ENCODE data around the gene FGF12. TPM values are rescaled to one million over a fixed set of nuclear protein-coding genes. Genes with fewer than 3 reads are reported as not detected.

FGF12 gene
- total RNA-seq, 2 experiments from 2014 or later: 0.06 to 1.7 TPM

DNA sequence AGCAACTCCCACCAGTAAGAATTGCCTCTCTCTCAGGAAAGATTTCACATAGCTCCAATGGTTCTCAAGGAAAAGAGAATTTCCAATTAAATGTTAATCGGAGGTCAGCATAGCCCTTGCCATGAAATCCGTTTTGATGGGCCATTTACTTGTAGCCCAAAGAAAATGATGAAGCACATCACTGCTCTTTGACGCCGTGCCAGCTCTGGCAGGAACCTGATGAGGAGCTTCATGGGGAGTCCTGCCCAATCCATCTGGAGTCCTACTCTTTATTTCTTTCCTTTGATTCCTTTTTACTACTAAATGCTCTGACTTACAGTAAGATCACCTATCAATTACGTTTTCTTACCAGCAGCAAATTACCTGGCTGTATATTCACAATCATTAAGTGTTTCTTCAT lies 84.7 kb downstream of the FGF12 start:
- no peak overlapping the region for H3K4me3 ChIP-seq (ENCODE audit: low read depth, low read length, poor library complexity, severe bottlenecking)
- ChIA-PET CTCF (ENCODE audit: unreplicated experiment) (no interaction called here), POLR2A (interaction anchor here (0.6 kb wide), 1 partner anchor 146 kb away, joined by 3 read pairs; no protein-coding TSS in a partner anchor)
- no peaks in the 10 kb centered on the region for H3K9me3 ChIP-seq (ENCODE audit: low read length)
- no peak overlapping the region for H3K4me2 ChIP-seq (ENCODE audit: low read length)
- no peaks in the 10 kb centered on the region for H3K9me2 ChIP-seq (ENCODE audit: insufficient read depth, low read length)
- H4K20me1 ChIP-seq (ENCODE audit: insufficient read depth, low read length): no peaks in the 10 kb centered on the region
- intact Hi-C loops (cut with micrococcal nuclease; ENCODE audit: unreplicated experiment): no loop called here
- H3K36me3 ChIP-seq (ENCODE audit: insufficient read depth, low read length): no peaks in the 10 kb centered on the region
- BruUV-seq (replicated peaks): no TSS peak
- H3K4me1 ChIP-seq (ENCODE audit: insufficient read depth, low read length, poor library complexity, severe bottlenecking): no peaks in the 10 kb centered on the region
- no peaks in the 10 kb centered on the region for H3K79me2 ChIP-seq (ENCODE audit: insufficient read depth, low read depth, low read length)
- H3K27ac ChIP-seq (ENCODE audit: low read depth, low read length, poor library complexity, severe bottlenecking): no peak overlapping the region
- DNase-seq (ENCODE audit: low spot score): no peak
- H2AFZ ChIP-seq (ENCODE audit: low read length): no peak overlapping the region
- no peak for TF ChIP-seq EZH2phosphoT487 (IDR thresholded peaks at IDR 0.05; ENCODE audit: borderline replicate concordance, low read depth, low read length)
- TF ChIP-seq, protein P1, sequence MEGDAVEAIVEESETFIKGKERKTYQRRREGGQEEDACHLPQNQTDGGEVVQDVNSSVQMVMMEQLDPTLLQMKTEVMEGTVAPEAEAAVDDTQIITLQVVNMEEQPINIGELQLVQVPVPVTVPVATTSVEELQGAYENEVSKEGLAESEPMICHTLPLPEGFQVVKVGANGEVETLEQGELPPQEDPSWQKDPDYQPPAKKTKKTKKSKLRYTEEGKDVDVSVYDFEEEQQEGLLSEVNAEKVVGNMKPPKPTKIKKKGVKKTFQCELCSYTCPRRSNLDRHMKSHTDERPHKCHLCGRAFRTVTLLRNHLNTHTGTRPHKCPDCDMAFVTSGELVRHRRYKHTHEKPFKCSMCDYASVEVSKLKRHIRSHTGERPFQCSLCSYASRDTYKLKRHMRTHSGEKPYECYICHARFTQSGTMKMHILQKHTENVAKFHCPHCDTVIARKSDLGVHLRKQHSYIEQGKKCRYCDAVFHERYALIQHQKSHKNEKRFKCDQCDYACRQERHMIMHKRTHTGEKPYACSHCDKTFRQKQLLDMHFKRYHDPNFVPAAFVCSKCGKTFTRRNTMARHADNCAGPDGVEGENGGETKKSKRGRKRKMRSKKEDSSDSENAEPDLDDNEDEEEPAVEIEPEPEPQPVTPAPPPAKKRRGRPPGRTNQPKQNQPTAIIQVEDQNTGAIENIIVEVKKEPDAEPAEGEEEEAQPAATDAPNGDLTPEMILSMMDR (conservative IDR thresholded peaks at IDR 0.05; ENCODE audit: low read length): no peak

DNA sequence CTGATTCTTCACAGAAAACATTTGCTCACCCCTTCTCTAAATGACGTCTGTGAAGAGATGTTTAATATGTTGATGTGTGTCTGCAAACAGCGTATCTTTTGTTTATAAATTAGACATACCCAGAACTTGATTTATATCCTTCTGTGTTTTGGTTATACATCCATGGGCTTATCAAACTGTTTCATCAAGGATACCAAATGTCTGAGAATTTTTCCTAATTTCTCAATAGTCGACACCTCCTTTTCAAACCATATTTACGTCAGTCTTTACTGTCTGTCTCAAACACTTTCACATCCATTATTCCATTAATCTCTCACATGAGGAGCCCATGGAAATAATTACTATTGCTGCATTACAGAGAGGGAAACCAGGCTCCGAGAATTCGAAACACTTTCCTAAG lies 85.4 kb downstream of the FGF12 start:
- Histone ChIP-seq H3K36me3 (ENCODE audit: insufficient read depth, low read length) (no peaks in the 10 kb centered on the region), H3K4me1 (ENCODE audit: insufficient read depth, low read length, poor library complexity, severe bottlenecking) (no peaks in the 10 kb centered on the region), H3K4me2 (ENCODE audit: low read length) (no peak overlapping the region), H3K9me2 (ENCODE audit: insufficient read depth, low read length) (no peaks in the 10 kb centered on the region), H3K4me3 (ENCODE audit: low read depth, low read length, poor library complexity, severe bottlenecking) (no peak overlapping the region), H4K20me1 (ENCODE audit: insufficient read depth, low read length) (no peaks in the 10 kb centered on the region), H3K79me2 (ENCODE audit: insufficient read depth, low read depth, low read length) (no peaks in the 10 kb centered on the region), H3K9me3 (ENCODE audit: low read length) (no peaks in the 10 kb centered on the region), H3K27ac (ENCODE audit: low read depth, low read length, poor library complexity, severe bottlenecking) (no peak overlapping the region), H2AFZ (ENCODE audit: low read length) (no peak overlapping the region)
- no TSS peak for BruUV-seq (replicated peaks)
- ChIA-PET CTCF (ENCODE audit: unreplicated experiment) (no interaction called here), POLR2A (interaction anchor here (1.5 kb wide), 1 partner anchor 56 kb away, joined by 4 read pairs; no protein-coding TSS in a partner anchor)
- intact Hi-C loops (cut with micrococcal nuclease; ENCODE audit: unreplicated experiment): no loop called here
- no peak for DNase-seq (ENCODE audit: low spot score)
- no peak for TF ChIP-seq EZH2phosphoT487 (IDR thresholded peaks at IDR 0.05; ENCODE audit: borderline replicate concordance, low read depth, low read length)
- TF ChIP-seq, protein P1 (conservative IDR thresholded peaks at IDR 0.05; ENCODE audit: low read length): no peak

DNA sequence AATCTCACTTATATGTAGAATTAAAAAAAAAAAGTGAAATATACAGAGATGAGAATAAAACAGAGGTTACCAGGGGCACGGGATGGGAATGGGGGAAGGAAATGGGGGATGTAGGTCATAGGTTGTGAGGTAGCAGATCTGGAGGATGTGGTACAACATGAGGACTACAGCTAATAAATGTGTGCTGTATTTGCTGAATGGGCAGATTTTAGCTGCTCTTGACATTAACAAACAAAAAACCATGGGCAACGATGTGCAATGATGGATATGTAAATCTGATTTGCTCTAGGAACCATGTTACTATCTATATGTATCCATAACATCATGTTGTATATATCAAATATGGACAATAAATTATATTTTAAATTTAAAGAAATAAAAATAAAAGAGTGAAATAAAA lies 87.4 kb downstream of the FGF12 start:
- no peaks in the 10 kb centered on the region for H3K4me1 ChIP-seq (ENCODE audit: insufficient read depth, low read length, poor library complexity, severe bottlenecking)
- H3K4me3 ChIP-seq (ENCODE audit: low read depth, low read length, poor library complexity, severe bottlenecking): no peak overlapping the region
- POLR2A ChIA-PET: interaction anchor here (0.6 kb wide), 1 partner anchor 25 kb away, joined by 3 read pairs; no protein-coding TSS in a partner anchor
- H3K79me2 ChIP-seq (ENCODE audit: insufficient read depth, low read depth, low read length): no peaks in the 10 kb centered on the region
- no peaks in the 10 kb centered on the region for H3K9me2 ChIP-seq (ENCODE audit: insufficient read depth, low read length)
- no peaks in the 10 kb centered on the region for H3K36me3 ChIP-seq (ENCODE audit: insufficient read depth, low read length)
- DNase-seq (ENCODE audit: low spot score): no peak
- intact Hi-C loops (cut with micrococcal nuclease; ENCODE audit: unreplicated experiment): no loop called here
- no TSS peak for BruUV-seq (replicated peaks)
- no peak overlapping the region for H2AFZ ChIP-seq (ENCODE audit: low read length)
- TF ChIP-seq EZH2phosphoT487 (IDR thresholded peaks at IDR 0.05; ENCODE audit: borderline replicate concordance, low read depth, low read length): no peak
- TF ChIP-seq, protein P1 (conservative IDR thresholded peaks at IDR 0.05; ENCODE audit: low read length): no peak
- CTCF ChIA-PET (ENCODE audit: unreplicated experiment): no interaction called here
- H3K4me2 ChIP-seq (ENCODE audit: low read length): no peak overlapping the region
- no peak overlapping the region for H3K27ac ChIP-seq (ENCODE audit: low read depth, low read length, poor library complexity, severe bottlenecking)
- H3K9me3 ChIP-seq (ENCODE audit: low read length): no peaks in the 10 kb centered on the region
- H4K20me1 ChIP-seq (ENCODE audit: insufficient read depth, low read length): no peaks in the 10 kb centered on the region

All from OCI-LY7 (cell line).